PFSK-1 (cell line): ENCODE results near the gene THRB.

Experiments
- FOXP2 ChIP-seq: optimal IDR thresholded peaks from 2 replicates; pipeline ENCODE3; 2011; ENCODE audit warnings: borderline replicate concordance, control low read depth, inconsistent platforms; ENCODE audit not compliant: insufficient read depth; ENCODE audit errors: extremely low read length, extremely low read depth
- POLR2AphosphoS5 ChIP-seq: IDR thresholded peaks from 2 replicates; pipeline ENCODE4 v1.6.1; 2012; ENCODE audit warnings: low read depth, mild to moderate bottlenecking, control low read depth, low read length, moderate library complexity
- SIN3A ChIP-seq: IDR thresholded peaks from 2 replicates; pipeline ENCODE4 v1.6.1; 2012; ENCODE audit warnings: mild to moderate bottlenecking, low read length, moderate library complexity, borderline replicate concordance; ENCODE audit not compliant: insufficient read depth
- TAF1 ChIP-seq: IDR thresholded peaks from 2 replicates; pipeline ENCODE4 v1.6.1; 2012; ENCODE audit warnings: low read length, control low read depth, borderline replicate concordance; ENCODE audit not compliant: insufficient read depth
- TF ChIP-seq, protein P1 (sequence below), 2 experiments: IDR thresholded peaks; 2 replicates each; pipeline versions ENCODE4 v1.6.1 to v1.8.0; 2011 to 2012; ENCODE audit warnings: low read depth in 2 of 2, low read length in 2 of 2, control low read depth in 1 of 2, inconsistent platforms in 1 of 2, mild to moderate bottlenecking in 1 of 2, moderate library complexity in 1 of 2; ENCODE audit not compliant: insufficient read depth in 1 of 2

THRB gene

DNA sequence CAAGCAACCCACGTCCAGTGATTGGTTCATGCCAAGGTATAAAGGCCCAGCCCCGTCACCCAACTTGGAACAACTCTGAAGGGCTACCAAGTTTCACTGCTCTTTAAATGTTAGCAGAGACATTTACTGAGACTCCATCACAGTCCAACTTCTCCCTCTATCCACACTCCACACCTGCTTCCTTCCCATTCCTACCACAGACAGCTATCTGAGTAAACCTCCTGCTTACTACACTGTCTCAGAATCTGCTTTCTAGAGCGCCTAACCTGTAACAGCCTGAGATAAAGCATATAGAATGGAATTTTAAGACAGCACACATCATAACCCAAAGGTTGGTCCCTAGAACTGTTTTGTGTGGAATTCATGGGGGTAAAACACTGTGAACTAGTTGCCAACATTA is 106.5 kb downstream of the THRB start:
- TF ChIP-seq POLR2AphosphoS5 (no peak), SIN3A (no peak), TAF1 (no peak), FOXP2 (no peak)
- TF ChIP-seq, protein P1, sequence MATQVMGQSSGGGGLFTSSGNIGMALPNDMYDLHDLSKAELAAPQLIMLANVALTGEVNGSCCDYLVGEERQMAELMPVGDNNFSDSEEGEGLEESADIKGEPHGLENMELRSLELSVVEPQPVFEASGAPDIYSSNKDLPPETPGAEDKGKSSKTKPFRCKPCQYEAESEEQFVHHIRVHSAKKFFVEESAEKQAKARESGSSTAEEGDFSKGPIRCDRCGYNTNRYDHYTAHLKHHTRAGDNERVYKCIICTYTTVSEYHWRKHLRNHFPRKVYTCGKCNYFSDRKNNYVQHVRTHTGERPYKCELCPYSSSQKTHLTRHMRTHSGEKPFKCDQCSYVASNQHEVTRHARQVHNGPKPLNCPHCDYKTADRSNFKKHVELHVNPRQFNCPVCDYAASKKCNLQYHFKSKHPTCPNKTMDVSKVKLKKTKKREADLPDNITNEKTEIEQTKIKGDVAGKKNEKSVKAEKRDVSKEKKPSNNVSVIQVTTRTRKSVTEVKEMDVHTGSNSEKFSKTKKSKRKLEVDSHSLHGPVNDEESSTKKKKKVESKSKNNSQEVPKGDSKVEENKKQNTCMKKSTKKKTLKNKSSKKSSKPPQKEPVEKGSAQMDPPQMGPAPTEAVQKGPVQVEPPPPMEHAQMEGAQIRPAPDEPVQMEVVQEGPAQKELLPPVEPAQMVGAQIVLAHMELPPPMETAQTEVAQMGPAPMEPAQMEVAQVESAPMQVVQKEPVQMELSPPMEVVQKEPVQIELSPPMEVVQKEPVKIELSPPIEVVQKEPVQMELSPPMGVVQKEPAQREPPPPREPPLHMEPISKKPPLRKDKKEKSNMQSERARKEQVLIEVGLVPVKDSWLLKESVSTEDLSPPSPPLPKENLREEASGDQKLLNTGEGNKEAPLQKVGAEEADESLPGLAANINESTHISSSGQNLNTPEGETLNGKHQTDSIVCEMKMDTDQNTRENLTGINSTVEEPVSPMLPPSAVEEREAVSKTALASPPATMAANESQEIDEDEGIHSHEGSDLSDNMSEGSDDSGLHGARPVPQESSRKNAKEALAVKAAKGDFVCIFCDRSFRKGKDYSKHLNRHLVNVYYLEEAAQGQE (IDR thresholded peaks at IDR 0.05; ENCODE audit: insufficient read depth in 1 of 2, low read depth in 2 of 2, low read length in 2 of 2) = no peak

DNA sequence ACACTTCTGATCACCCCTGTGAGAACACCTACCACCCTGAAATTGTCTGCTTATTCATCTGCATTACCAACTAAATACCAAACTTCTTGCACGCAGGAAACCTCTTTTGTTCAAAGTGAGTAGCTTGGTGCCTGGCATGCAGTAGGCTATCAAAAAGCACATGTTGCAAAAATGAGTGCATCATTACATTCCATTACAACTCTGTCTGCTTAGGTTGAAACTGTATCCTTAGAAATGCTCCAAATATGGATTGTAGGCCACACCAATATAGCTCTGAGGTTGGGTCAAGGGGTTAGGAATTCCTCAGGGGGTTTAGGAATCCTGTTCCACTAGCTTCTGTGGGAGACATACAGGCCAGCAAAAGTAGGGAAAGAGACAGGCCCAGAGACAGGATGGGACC is 107.2 kb downstream of the THRB start:
- TF ChIP-seq SIN3A (no peak), TAF1 (no peak), FOXP2 (no peak), POLR2AphosphoS5 (no peak)

DNA sequence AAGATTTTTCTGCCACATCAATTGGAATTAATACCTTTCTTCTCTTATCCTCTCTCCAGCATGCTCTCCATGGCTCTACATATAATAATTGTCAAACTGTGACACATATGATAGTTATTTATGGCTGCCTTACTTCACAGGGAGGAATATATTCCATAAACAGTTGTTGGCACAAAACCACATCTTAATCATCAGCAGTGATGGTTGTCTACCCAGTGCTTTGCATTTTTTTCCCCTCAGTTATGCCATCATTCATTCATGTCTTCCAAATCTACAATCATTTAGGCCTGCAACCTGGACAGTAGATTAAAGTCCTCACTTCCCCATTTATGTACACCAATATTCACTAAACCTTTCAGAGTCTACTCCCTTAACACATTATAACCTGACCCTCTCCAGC is 107.7 kb downstream of the THRB start:
- TF ChIP-seq POLR2AphosphoS5 (no peak), TAF1 (no peak), SIN3A (no peak), FOXP2 (no peak)
- TF ChIP-seq, protein P1 (IDR thresholded peaks at IDR 0.05; ENCODE audit: insufficient read depth in 1 of 2, low read depth in 2 of 2, low read length in 2 of 2) = no peak

DNA sequence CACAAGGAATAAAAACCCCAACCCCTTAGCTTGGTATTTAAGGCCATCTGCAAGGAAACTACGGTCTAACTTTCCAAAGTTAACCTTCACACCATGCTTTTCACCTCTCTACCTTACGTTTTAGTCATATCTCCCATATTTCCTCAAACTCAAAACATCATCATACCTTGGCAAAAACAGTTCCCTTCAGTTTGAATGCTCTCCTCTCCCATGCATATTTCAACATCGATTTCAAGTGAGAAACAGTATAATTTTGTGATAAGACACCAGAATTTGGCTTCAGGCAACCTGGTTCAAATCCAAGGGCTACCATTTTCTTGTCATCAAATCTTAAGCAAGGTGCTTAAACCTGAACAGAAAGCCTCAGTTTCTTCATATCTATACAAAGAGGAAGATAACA is 108.2 kb downstream of the THRB start:
- TF ChIP-seq FOXP2 (no peak), SIN3A (no peak), POLR2AphosphoS5 (no peak), TAF1 (no peak)
- TF ChIP-seq, protein P1 (IDR thresholded peaks at IDR 0.05; ENCODE audit: insufficient read depth in 1 of 2, low read depth in 2 of 2, low read length in 2 of 2) = no peak

DNA sequence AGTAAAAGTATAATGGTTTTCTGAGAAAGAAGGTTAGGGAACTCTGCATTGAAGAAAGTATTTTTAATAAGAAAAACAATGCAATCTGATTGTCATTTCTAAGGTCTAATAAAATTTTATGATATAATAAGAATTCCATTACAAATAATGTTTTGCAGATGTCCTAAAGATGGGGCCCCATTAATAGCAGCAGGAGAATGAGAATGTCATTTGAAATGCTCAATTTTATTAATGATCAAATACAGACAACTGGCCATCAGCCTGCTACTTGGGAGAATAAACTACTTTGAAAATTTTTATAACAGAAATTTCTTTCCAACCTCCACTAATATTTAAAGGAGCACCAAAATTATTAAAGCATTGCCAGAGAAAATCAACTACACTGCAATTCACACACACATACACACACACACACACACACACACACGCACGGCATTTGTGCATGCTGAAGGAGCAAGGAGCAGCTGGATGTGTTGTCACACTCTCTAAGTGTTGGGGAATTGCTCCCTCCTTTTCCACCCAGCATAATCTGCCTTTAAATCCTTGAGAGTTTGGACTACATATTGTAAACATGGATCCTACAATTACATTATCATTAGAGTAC is 109.5 kb downstream of the THRB start:
- TF ChIP-seq POLR2AphosphoS5 (no peak), TAF1 (no peak), FOXP2 (no peak), SIN3A (no peak)

DNA sequence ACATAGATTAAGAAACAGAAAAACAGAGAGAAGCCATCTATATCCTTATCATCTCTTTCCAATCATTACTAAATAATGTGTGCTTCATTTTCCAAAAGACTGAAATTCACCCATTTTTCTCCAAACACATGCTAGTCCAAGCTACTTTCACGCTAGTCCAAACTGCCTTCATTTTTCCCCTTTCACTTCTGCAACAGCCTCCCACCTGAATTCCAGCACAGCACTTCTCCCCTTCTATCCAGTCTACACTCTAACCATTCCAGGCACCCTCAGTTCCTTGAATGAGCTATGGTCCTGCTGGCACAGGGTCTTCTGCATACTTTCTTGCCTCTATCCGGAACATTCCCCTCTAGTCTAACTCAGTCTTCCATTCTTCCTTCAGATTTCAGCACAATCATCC is 112.0 kb downstream of the THRB start:
- no peak for TF ChIP-seq TAF1
- no peak for TF ChIP-seq SIN3A
- TF ChIP-seq FOXP2 = no peak
